Adrenal gland (tissue), 5 donors: ENCODE results near the gene EFNA1.

Experiments used
- POLR2A ChIP-seq, 2 donors: fragments of 450-650 bp; IDR thresholded peaks; one replicate each; pipeline ENCODE4 v1.6.1; 2017; ENCODE audit warnings: antibody characterized with exemption in 2 of 2, mild to moderate bottlenecking in 2 of 2, moderate library complexity in 1 of 2
- TF ChIP-seq, protein P1 (sequence below), 6 experiments: fragments of 450-650 bp in 4 of 6; fragments of 200-600 bp in 2 of 6; sonication (generic) in 1 of 6; IDR thresholded peaks; 1 replicate in 5 of 6; 2 replicates in 1 of 6; pipeline versions ENCODE4 v1.5.1 to v1.8.0; 2016 to 2021; ENCODE audit warnings: antibody characterized with exemption in 6 of 6, mild to moderate bottlenecking in 2 of 6, moderate library complexity in 1 of 6
- donor health status: DM: no; HTN: no; CAD: no.

GRCh38 chr1:155178441-155179111, 50.9 kb downstream of the EFNA1 start:
- TF ChIP-seq, protein P1, sequence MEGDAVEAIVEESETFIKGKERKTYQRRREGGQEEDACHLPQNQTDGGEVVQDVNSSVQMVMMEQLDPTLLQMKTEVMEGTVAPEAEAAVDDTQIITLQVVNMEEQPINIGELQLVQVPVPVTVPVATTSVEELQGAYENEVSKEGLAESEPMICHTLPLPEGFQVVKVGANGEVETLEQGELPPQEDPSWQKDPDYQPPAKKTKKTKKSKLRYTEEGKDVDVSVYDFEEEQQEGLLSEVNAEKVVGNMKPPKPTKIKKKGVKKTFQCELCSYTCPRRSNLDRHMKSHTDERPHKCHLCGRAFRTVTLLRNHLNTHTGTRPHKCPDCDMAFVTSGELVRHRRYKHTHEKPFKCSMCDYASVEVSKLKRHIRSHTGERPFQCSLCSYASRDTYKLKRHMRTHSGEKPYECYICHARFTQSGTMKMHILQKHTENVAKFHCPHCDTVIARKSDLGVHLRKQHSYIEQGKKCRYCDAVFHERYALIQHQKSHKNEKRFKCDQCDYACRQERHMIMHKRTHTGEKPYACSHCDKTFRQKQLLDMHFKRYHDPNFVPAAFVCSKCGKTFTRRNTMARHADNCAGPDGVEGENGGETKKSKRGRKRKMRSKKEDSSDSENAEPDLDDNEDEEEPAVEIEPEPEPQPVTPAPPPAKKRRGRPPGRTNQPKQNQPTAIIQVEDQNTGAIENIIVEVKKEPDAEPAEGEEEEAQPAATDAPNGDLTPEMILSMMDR (IDR thresholded peaks at IDR 0.05) = no peak
- TF ChIP-seq POLR2A (IDR thresholded peaks at IDR 0.05) = no peak
